Measurements from ENCODE around the gene CANX. TPM values are rescaled to one million over a fixed set of nuclear protein-coding genes. Genes with fewer than 3 reads are reported as not detected.

The CANX gene
- total and polyA plus RNA-seq, 2 of the 13 experiments (the other 11 are each of a cell fraction or from before 2014, with no cell fraction given): 477 to 680 TPM

GRCh38 chr5:179732412-179732917 lies 33.7 kb downstream of the CANX start, which contains the start of gene MAML1 (continued):
- peak; percentile 34; the same call in 1 of the 2 replicates for TF ChIP-seq ZMYM4 (CRISPR knock-in tag; IDR thresholded peaks at IDR 0.05)
- no peak for TF ChIP-seq EHMT2 (IDR thresholded peaks at IDR 0.05; ENCODE audit: borderline replicate concordance, low read depth, low read length)
- no peak for TF ChIP-seq THAP8 (CRISPR knock-in tag; IDR thresholded peaks at IDR 0.05; ENCODE audit: borderline replicate concordance)
- TF ChIP-seq PRDM4 (CRISPR knock-in tag; IDR thresholded peaks at IDR 0.05; ENCODE audit: borderline replicate concordance): no peak
- TF ChIP-seq HHEX (CRISPR knock-in tag; IDR thresholded peaks at IDR 0.05): no peak
- 0 out of 2 replicates have a peak, but pooled peaks have one; percentile 52 for TF ChIP-seq DZIP1 (CRISPR knock-in tag; IDR thresholded peaks at IDR 0.05)
- TF ChIP-seq TCF7 (IDR thresholded peaks at IDR 0.05; ENCODE audit: low read depth): peak; percentile 72
- peak; percentile 51 for TF ChIP-seq PHF5A (CRISPR knock-in tag; IDR thresholded peaks at IDR 0.05; ENCODE audit: low read depth, unreplicated experiment)
- no peak for TF ChIP-seq TFE3 (CRISPR knock-in tag; IDR thresholded peaks at IDR 0.05)
- TF ChIP-seq ZNF441 (CRISPR knock-in tag; IDR thresholded peaks at IDR 0.05; ENCODE audit: borderline replicate concordance): no peak; the same call in 1 of the 2 replicates
- TF ChIP-seq BCL6 (CRISPR knock-in tag; IDR thresholded peaks at IDR 0.05): peak; percentile 20; the same call in 1 of the 2 replicates
- TF ChIP-seq CHD2 (IDR thresholded peaks at IDR 0.05; ENCODE audit: low read depth, low read length): no peak
- no peak for TF ChIP-seq KDM5A (IDR thresholded peaks at IDR 0.05; ENCODE audit: borderline replicate concordance, low read length)
- TF ChIP-seq HMG20B (CRISPR knock-in tag; conservative IDR thresholded peaks at IDR 0.05): no peak
- TF ChIP-seq ELK4 (CRISPR knock-in tag; IDR thresholded peaks at IDR 0.05; ENCODE audit: borderline replicate concordance): no peak
- TF ChIP-seq NPAS2 (CRISPR knock-in tag; IDR thresholded peaks at IDR 0.05; ENCODE audit: borderline replicate concordance): no peak
- TF ChIP-seq BHLHE40 (IDR thresholded peaks at IDR 0.05; ENCODE audit: low read length): no peak
- peak; percentile 17; the same call in 1 of the 2 replicates for TF ChIP-seq ZFP91 (CRISPR knock-in tag; IDR thresholded peaks at IDR 0.05; ENCODE audit: borderline replicate concordance)
- peak; percentile 30 for TF ChIP-seq ASH2L (IDR thresholded peaks at IDR 0.05; ENCODE audit: insufficient read length, low read depth, low read length)

All from HepG2 (cell line).